ENCODE results near the gene TRIM41. TPM values are rescaled to one million over a fixed set of nuclear protein-coding genes. Genes with fewer than 3 reads are reported as not detected.
"Not testable (repeated sequence)": the region's sequence is repeated elsewhere in the genome, so short reads cannot be mapped to it uniquely, and the experiment has no call there.

TRIM41 gene
- polyA plus RNA-seq, 1 donor from 2014 or later: 32.1 TPM

- H3K4me2 ChIP-seq (ENCODE audit: low read length); H3K27ac ChIP-seq (ENCODE audit: low read length); H3K4me3 ChIP-seq (ENCODE audit: low read length); H3K36me3 ChIP-seq (ENCODE audit: insufficient read depth, low read length); H3F3A ChIP-seq (ENCODE audit: insufficient read depth, low read length, poor library complexity, severe bottlenecking); H3K9me3 ChIP-seq (ENCODE audit: low read length); H4K20me1 ChIP-seq (ENCODE audit: insufficient read depth); H3K79me2 ChIP-seq (replicated peaks; ENCODE audit: insufficient read depth, low read length); H2AFZ ChIP-seq (ENCODE audit: low read depth, low read length); H3K9ac ChIP-seq (ENCODE audit: low read length); H3K9me2 ChIP-seq (ENCODE audit: insufficient read depth, low read length): not testable (repeated sequence)
- H3K27me3 ChIP-seq (ENCODE audit: insufficient read depth, low read depth, low read length): peaks cover 15% of the 10 kb centered on the region
These were observed 12.9 kb upstream of the TRIM41 start for GRCh38 chr5:181210148-181210547.

- not testable (repeated sequence) for H3K9me2 ChIP-seq (ENCODE audit: insufficient read depth, low read length); H3K79me2 ChIP-seq (replicated peaks; ENCODE audit: insufficient read depth, low read length); H4K20me1 ChIP-seq (ENCODE audit: insufficient read depth); H3K9ac ChIP-seq (ENCODE audit: low read length); H2AFZ ChIP-seq (ENCODE audit: low read depth, low read length); H3K36me3 ChIP-seq (ENCODE audit: insufficient read depth, low read length); H3K4me2 ChIP-seq (ENCODE audit: low read length); H3K9me3 ChIP-seq (ENCODE audit: low read length); H3K4me3 ChIP-seq (ENCODE audit: low read length); H3K27me3 ChIP-seq (ENCODE audit: insufficient read depth, low read depth, low read length); H3F3A ChIP-seq (ENCODE audit: insufficient read depth, low read length, poor library complexity, severe bottlenecking); H3K27ac ChIP-seq (ENCODE audit: low read length)
These were observed 12.4 kb upstream of the TRIM41 start for GRCh38 chr5:181210698-181211097.

GRCh38 chr5:181211208-181211607 is 11.9 kb upstream of the TRIM41 start:
- TF ChIP-seq REST (IDR thresholded peaks at IDR 0.05; ENCODE audit: borderline replicate concordance) (no peak), TAF1 (IDR thresholded peaks at IDR 0.05; ENCODE audit: low read depth) (no peak), RAD21 (conservative IDR thresholded peaks at IDR 0.05) (no peak), SMC3 (conservative IDR thresholded peaks at IDR 0.05; ENCODE audit: poor library complexity) (no peak), CTCF (IDR thresholded peaks at IDR 0.05; ENCODE audit: poor library complexity, severe bottlenecking) (no peak), EZH2 (IDR thresholded peaks at IDR 0.05; ENCODE audit: borderline replicate concordance, insufficient read depth, low read length, poor library complexity, severe bottlenecking) (no peak), MXI1 (conservative IDR thresholded peaks at IDR 0.05; ENCODE audit: poor library complexity, severe bottlenecking) (no peak), EP300 (conservative IDR thresholded peaks at IDR 0.05; ENCODE audit: poor library complexity, severe bottlenecking) (no peak), POLR2AphosphoS5 (IDR thresholded peaks at IDR 0.05) (no peak)
- no peaks in the 10 kb centered on the region for H3K36me3 ChIP-seq (ENCODE audit: insufficient read depth, low read length)
- H3K27me3 ChIP-seq (ENCODE audit: insufficient read depth, low read depth, low read length): peaks cover 9% of the 10 kb centered on the region

More at GRCh38 chr5:181211208-181211607, 11.9 kb upstream of the TRIM41 start:
- Histone ChIP-seq H3K9me2 (ENCODE audit: insufficient read depth, low read length) (no peaks in the 10 kb centered on the region), H3K27ac (ENCODE audit: low read length) (no peak overlapping the region), H3K9ac (ENCODE audit: low read length) (no peak overlapping the region), H4K20me1 (ENCODE audit: insufficient read depth) (no peaks in the 10 kb centered on the region), H3F3A (ENCODE audit: insufficient read depth, low read length, poor library complexity, severe bottlenecking) (peaks cover 3% of the 10 kb centered on the region), H2AFZ (ENCODE audit: low read depth, low read length) (no peak overlapping the region), H3K79me2 (replicated peaks; ENCODE audit: insufficient read depth, low read length) (no peaks in the 10 kb centered on the region), H3K9me3 (ENCODE audit: low read length) (no peaks in the 10 kb centered on the region), H3K4me3 (ENCODE audit: low read length) (no peak overlapping the region), H3K4me2 (ENCODE audit: low read length) (no peak overlapping the region)

All from neural cell (in vitro differentiated cells).